NCI-H526 (cell line): Measurements from ENCODE around the gene C8B.

Source experiments
- DNase-seq, 2 experiments: peaks; one replicate each; lab custom pipeline; 2025; lab: John Stamatoyannopoulos, UW

C8B gene

DNA sequence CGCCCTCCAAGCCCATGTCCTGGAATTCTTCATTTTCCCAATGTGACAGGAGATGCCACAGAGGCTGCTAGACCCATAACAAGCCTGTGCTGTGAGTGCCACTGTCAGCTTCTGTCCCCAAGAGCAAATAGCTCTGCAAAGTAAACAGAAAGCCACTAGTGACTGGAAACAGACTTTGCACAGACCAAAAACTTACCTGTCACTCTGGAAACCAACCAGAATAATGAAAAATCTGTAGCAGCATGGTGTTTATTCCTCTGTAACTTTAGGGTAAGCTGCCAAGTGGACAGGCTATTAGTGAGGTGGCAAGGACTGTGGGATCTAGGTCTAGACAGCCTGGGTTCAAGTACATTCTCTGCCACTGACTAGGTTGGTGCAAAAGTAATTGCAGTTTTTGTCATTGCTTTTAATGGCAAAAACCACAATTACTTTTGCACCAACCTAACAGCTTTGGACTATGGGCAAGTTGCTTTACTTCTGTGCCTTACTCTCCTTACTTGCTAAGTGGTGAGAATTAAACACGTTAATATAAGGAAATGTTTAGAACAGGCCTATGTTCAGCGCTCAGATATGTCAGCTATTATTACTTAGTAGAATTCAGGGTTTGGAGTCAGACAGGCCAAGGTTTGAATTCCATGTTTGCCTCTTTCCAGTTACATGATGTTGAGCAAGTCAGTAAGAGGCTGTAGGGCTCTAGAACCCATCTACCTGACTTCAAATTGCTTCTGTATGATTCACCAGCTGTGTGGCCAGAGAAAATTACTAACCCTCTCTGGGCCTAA lies at the start of gene C8B:
C8B (minus strand) TSS at position 100 of the 782 bp plus-strand sequence; CDS start at position 33, 67 bp downstream.
- DNase-seq, result no peak

DNA sequence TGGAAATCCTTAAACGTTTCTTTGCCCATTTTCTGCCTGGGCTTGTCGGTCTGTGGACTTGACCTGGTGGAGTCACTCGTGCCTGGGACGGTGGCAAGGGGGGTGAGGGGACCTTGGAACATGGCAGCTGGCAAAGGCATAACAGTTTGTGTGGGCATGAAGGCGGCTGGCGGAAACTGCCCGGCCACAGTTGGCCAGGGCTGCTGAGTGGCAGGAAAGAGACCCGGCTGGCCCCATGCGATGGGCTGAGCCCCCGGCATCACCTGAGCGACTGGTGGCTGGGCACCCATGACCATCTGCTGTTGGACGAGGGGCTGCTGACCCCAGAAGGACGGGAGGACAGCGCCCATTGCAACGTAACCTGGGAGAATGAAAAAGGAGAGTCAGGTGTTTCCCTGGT lies 49.3 kb upstream of the C8B start:
- DNase-seq, result no peak

DNA sequence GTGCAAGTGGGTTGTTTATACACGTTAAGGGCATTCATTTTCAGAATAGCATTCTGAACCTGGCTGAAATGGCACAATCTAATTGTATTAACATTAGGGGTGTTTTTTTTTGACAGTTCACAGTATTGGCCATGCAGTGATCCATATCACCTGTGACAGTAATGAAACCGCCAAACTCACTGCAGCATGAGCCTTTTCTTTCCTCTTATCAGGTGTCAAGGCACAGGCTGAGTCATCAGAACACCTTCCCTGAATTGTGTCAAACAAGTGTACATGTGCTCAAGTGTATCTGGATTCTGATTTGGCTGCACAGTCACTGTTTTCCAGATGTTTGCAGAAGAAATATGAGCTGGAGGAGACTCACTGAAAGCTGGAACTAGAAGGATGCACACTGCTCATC lies 47.7 kb upstream of the C8B start:
- no peak for DNase-seq

DNA sequence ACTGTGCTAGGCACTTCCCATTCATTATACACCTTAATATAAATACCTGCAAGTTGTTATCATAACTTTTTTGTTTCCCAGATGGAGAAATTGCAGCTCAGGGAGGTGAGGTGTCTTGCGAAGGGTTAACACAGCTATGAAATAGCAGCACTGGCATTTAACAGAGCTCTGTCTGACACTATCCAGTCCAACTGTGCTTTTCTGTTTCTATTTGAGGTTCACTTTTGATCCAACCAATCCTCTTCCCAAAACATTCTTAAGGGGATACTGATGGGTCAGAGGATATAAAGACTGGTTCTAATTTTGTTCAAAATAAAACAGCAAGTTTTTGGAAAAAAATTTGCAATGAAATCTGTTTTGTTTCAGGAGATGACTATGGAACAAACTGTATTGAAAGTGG lies 46.5 kb upstream of the C8B start:
- DNase-seq, result no peak

DNA sequence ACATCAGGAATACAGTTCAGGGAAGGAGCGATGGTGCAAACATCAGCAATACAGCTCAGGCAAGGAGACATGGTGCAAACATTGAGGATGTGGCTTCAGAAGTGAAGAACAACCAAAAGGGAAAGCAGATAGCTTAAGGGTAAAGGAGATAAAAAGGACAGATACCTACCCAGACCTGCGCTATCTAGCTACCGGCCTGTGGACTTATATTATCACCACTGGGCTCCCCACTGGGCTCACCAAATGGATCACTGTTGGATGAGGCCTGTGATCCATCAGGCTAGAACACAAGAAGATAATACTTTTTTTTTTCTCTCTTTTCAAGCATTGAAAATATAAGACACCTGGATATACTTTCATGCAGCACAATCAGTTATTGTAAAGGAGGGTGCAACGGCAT lies 44.7 kb upstream of the C8B start:
- no peak for DNase-seq

DNA sequence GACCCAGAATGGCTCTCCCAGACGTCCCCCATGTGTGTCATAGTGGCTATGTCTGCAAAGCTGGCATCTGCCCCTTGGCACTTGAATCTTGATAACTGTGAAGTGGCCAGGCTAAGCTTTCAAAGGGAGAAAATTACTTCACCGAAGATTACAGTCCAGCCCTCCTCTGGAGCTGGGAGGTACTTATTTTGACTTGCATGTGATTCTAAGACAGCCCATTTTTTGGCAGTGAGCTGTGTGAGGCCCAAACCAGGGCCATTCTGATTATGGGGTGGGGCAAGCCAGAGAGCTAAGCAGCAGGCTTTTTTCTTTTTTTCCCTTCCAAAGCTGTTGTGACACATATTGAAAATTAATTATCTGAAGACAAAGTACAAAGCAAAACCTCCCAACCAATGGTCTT lies 42.1 kb upstream of the C8B start:
- DNase-seq, result no peak

DNA sequence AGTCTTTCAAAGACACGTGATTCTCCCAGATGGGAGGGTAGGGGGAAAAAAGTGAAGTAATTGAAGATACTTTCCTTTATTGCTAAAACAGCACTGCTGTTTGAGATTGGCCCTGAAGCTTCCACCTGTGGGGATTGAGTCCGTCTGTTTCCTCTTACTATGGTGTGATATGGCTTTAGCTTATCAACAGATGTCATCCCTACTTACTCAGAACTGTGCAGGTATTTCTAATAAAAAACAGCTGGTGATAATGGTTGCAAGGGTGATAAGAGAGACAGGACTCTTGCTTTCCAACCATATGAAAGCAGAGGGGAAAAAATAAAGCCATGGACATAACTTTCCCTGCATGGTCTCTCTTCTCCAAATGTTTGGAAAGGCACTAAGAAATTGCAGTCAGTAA lies 41.7 kb upstream of the C8B start:
- DNase-seq, result no peak

DNA sequence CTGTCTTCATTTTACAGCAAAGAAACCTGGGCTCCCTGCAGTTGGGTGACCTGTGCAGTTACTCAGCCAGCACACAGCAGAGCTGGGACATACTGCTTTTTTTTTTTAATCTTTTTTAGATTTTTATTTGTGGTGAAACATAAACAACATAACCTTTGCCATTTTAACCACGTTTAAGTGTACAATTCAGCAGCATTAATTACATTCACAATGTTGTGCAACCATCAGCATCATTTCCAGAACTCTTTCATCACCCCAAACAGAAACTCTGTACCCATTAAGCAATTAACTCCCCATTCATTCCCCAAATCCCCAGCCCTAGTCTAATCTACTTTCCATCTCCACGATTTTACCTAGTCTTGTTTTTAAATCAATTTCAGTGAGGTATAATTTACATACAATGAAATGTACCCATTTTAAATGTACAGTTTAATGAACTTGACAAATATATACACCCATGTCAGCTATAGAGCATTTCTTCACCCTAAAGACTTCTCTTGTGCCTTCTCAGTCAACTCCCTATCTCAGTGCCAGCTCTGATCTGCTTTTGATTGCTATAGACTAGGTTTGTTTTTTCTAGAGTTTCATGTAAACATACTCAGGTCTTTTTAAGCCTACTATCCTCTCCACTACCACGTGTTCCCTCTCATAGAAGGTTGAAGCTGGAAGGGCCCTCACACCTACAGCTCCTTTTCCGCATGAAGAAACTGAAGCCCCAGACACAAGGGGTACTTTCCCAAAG lies 37.8 kb upstream of the C8B start:
- DNase-seq, result no peak

DNA sequence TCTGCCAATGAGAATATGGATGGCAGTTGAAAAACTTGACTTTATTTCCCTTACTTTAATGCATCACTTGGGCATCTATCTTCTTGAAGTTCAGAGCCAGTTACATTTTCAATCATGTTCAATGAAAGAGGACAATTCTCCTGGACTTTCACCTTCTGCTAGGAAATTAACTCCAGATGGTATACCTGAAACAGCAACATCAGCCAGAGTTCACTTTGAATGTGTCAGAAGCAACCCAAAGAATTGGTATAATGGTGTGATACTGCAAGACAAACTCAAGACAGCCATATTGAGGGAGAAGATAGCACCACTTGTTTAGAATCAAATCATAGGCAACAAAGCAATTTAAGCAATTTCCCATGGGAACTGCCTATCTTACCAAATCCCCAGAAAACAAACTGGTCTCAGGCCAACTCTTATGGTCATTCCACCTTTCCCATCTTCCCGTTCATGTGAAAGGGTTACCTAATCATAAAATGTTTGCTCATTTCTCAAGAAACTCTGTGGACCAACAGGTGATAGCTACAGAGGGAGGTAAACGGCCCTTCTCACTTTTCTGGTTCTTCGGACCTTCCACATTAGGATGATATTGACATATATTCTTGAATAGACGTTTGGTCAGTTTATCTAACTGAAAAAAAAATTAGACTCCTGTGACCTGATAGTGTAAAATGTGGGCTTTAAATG lies 29.7 kb upstream of the C8B start:
- no peak for DNase-seq

DNA sequence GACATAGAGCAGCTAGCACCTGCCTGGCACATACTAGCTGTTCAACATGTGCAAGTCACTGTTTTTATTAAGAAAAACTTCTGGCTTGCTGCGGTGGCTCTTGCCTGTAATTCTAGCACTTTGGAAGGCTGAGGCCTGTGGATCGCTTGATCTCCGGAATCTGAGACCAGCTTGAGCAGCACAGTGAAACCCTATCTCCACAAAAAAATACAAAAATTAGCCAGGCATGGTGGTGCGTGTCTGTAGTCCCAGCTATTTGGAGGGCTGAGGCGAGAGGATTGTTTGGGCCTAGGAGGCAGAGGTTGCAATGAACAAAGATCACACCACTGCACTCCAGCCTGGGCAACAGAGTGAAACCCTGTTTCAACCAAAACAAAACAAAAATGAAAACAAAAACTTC lies 27.7 kb upstream of the C8B start:
- no peak for DNase-seq

DNA sequence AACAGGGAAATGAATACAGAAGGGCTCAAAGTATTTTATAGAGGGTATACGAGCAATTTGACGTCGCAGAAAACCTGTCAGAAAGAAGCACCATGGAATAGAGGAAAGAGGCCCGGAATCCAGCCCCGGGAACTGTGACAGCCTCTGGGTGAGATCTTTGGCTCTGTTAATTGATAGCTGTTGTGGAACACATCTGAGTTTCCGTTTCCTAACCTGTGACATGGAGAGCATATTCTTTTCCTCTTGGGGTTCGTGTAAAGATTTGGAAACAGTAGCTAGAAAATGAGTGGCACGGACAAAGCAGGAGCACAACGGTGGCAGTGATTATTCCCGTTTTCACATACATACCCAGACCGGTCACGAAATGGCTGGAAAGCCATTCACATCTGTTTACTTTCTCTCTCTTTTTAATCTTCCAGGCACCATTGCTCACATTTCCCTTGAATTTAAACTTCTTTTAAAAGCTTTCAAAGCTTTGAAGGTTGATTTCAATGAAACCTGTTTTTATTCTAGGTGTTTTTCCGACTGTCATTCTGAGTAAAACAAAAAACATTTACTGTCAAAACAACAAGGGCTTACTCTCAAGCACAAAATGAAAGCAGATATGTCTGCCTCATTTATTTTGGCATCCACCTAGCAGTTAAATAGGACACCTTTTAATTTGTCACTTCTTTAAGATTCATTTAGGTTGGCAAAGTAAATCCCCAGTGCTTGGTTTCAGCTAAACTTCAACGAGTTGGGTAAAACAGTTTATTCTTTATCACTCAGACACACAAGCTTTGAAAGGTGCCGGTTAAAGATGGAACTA lies 26.7 kb upstream of the C8B start:
- no peak for DNase-seq

DNA sequence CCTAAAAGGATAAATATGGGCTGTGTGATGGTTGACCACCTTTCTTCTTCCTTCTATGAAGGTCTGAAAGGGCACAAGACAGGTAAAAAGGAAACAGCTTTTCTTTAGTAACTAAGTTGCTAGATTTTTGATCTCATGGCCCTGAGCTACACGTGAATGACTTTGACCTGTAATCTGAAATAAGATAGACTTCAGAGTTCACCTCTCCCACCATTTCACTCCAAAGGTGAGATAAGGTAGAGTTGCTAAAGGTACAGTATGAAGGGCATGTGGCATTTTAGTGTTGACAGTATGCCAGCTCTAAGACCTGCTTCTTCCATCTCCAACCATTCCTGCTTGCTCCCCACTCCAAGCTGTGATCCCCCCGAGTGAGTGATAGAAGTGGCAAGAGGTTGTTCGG lies 25.8 kb upstream of the C8B start:
- no peak for DNase-seq

DNA sequence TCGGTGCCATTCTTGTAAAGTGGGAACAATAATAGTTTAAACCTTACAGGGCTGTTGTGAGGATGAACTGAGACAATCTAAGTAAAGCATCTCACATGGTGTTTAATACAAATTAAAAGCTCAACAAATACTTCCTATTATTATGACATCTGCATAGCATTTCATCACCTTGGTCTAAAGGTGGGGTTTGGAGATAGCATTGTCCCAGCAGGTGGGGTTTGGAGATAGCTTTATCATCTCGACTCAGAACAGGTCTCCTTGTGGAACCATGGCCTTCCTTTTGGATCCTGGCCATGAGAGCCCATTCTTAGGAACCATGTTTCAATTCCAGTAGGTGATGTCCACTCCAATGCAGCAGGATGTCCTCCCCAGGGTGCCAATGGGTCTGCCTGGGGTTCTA lies 20.6 kb upstream of the C8B start:
- DNase-seq, result no peak

DNA sequence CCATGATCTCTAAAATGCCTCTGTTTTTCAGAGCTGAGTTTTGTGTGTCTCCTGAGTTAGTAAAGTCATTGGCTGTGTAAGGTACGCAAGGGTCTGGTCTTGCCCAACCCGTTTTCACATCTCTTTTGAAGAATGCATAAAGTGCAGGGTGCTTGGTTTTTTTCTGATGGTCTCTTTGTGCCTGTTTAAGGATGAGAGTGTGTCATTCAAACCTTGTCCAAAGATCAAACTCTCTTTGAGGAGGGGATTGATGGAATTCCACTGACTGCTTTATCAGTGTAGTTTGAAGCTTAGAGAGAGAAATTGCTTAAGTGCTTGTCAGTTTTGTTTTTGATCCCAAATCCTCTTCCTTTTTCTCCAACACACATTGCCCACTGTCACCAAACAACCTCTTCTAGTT lies 20.0 kb upstream of the C8B start:
- DNase-seq, result no peak

DNA sequence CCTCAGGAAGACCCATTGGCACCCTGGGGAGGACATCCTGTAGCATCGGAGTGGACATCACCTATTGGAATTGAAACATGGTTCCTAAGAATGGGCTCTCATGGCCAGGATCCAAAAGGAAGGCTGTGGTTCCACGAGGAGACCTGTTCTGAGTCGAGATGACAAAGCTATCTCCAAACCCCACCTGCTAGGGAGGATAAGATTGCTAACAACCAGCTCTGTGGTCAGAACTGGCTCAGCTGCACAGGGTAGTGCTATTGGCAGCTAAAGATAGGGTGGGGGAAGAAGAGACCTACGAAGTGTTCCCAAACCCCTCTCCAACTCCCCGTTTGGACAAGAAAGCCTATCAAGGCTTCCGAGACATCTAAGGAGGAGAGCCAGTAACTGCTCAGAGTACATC lies 17.7 kb upstream of the C8B start:
- DNase-seq, result no peak

DNA sequence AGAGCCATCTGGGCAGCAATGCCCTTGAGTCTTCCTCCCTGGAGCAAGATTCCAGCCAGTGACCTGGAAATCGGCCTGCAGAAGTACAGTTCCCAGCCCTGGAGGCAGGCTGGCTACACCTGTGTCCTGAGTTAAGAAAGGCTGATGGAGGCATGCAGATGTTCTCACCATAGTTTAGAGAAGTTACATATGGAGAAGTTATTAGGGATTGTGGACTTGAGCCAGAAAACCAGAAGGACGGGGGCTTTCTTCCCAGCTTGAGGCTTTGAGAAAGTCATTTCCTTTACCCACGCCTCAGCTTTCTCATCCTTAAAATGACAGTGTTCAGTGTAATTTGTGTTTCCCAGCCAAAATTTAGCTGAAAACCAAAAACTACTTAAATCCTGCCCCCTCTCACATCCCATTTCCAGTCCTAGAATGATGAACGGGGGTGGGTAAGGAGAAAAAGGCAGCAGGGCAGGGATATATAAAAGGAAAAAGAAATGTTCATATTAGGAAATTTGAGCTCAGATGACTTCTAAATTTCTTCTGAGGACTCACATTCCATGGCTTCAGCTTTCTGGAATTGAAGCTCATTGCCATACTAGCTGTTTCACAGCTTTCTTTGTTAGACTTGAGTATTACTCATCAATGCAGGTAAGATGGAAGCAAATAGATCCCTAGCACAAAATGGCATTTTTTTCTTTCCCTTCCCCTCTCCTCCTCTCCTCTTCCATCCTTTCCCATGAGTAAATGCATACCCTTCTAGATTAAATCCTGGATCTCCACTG lies 14.4 kb upstream of the C8B start:
- no peak for DNase-seq

DNA sequence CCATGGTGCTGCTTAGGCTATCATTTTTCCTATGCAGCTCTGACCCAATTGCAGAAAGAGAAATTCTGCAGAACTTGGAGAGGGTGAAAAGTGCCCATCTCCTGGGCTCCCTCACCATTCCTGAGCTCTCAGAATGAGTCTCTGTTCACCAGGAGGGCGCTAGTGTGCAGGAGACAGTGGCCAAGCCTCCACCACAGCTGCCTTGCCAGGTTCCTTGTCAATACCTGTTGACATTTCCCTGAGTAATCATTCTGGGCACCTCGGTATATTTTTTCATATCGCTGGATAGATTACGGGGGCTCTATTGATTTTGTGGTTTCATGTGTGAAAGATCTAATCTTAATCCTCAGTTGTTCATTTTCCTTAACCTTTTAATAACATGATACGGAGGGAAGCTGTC lies 13.0 kb upstream of the C8B start:
- no peak for DNase-seq

DNA sequence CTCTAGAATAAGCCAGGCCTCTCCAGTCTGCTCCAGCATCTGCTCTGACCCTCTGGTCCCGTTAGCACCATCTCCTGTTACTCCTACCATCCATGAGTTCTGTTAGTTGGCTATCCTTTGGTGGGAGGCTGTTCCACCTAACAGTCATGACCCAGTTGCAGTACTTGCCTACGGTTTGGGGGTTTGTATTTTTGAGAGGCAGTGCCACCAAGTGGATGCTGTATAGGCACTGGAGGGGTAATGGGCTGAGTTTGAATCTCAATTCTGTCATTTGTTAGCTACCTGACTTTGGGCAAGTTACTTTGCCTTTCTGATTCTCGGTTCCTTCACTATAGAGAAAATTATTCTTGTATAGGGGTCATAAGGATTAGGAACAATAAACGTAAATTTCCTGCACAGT lies 12.1 kb upstream of the C8B start:
- no peak for DNase-seq

DNA sequence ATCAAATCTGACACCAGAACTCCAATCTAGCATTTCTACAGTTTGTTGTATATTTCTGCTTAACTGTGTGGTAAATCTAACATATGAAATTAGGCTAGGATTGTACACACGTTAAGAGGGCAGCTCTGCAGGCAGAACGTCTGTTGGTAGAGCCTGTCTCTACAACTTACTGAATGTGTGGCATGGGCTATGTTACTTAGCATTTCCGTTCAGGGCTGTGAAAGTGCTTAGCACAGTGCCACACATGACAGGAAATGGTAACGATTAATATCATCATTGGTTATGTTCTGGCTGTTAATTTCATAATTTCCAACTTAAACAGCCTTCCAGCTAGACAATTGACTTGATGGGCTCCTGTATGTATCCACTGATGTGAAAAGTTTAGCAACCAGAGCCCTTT lies 9.6 kb upstream of the C8B start:
- DNase-seq, result no peak

DNA sequence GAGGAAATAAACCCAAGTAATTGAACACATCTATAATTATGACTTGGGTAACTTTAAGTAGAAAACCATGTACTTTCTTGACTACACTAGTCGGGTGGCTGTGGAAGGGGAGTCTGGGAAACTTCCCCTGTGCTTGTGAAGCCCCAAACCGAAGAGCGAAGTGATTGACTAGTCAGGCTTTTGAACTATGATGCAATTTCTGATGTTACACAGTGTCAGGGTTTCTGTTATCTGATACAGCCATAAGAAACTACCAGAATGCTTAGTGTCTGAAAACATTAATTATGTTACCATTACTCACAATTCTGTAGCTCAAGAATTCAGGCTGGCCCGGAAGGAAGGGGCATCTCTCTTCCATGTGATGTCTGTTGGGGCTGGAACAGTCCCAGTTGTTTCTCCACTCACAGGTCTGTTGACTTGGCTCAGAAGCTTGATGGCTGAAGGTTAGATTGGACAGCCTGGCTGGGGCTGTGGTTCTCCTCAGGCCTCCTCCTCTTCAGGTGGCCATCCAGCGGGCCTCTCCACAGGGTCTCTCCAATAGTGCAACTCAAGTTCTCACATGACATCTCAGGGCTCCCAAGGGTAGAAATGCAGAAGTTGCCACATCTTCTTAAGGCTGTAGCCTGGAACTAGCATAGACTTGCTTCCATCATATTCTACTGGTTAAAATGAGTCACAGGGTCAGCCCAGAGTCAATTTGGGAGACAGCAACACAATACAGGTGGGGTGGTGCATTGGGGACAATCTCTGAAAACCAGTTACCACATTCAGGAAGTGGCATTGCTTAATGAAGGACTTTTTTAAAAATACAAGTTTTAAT lies 8.3 kb upstream of the C8B start:
- no peak for DNase-seq

DNA sequence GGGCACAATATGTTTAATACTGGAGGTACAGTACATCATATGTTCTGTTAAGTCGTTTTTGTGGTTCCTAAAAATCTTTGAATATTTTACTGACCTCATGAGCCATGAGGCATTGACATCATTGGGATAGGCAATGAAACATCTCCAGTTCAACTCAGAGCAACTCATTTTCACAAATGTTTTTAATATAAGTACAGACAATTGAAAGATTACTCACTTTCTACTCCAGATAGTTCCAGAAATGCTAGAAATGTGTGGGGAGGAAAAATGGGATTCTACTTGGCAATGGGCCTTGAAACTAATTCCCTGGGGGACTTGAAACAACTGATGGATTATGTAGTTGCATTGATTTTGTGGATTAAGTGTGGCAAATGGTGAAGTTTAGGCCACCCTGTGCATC lies 7.2 kb upstream of the C8B start:
- DNase-seq, result no peak
